Mammary microvascular endothelial cell (primary cell): ENCODE measurements around the gene CYTH4. TPM values are rescaled to one million over a fixed set of nuclear protein-coding genes. Genes with fewer than 3 reads are reported as not detected.

Experiments
- total RNA-seq: library from RNA; depleted of rRNA; stranded (reverse); fragments of >200 nt; gene quantifications from 2 replicates; pipeline ENCODE4 v1.2.3, GENCODE V29; 2015

CYTH4 gene, protein sequence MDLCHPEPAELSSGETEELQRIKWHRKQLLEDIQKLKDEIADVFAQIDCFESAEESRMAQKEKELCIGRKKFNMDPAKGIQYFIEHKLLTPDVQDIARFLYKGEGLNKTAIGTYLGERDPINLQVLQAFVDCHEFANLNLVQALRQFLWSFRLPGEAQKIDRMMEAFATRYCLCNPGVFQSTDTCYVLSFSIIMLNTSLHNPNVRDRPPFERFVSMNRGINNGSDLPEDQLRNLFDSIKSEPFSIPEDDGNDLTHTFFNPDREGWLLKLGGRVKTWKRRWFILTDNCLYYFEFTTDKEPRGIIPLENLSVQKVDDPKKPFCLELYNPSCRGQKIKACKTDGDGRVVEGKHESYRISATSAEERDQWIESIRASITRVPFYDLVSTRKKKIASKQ
- total RNA-seq, result 0.34 and 0.40 TPM in 2 replicates

GRCh38 chr22:37282385-37282677 lies at the start of gene CYTH4:
Gene CYTH4 (plus strand): TSS chr22:37282508. CDS start chr22:37282570, 62 bp downstream.

DNA sequence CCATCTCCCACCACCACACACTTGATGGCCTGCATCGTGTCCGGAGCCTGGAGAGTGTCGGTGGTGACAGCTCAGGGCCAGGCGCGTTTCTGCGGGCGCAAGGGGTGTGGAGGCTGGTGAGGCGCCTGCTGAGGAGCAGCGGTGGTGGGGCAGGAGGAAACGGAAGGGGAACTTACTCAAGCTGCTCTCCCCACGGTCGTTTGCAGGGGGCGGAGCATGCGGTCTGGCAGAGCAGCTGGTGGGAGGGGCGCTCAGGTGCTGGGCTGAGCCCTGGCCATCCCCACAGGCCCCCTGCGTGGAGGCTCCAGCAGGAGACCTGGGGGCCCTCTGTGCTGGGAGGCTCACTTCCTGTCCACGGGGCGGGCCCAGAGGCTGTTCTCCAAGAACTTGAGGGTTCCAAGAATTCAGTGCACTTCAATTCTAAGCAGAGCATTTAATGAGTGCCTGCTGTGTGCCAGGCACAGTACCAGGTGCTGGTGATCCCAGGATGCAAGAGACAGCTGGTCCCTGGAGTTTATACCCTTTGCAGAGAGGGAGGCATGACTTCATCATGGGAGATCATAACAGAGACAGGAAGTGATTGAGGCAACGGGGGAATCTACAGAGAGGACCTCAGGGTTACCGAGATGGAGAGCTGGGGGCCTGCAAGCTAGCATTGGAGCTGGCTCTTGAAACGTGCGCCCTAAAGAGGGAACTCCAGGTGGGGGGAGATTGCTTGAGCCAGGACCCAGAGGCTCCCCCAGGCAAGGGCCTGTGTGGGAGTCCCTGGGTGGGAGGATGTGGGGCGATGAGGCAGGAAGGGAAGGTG lies 38.0 kb upstream of the CYTH4 start, which contains the start of gene RAC2:
Gene RAC2, minus strand, starts transcription at position 156 of the 808 bp plus-strand sequence. Its CDS starts 121 bp downstream, at position 35.

Other genes starting within 250 kb of the CYTH4 start
- 34.4 and 38.0 TPM in 2 replicates for gene KCTD17, start 230.8 kb upstream of the CYTH4 start, total RNA-seq
- not detected in 2 replicates for gene TMPRSS6, start 172.8 kb upstream of the CYTH4 start, total RNA-seq
- gene IL2RB, start 132.6 kb upstream of the CYTH4 start, total RNA-seq, result under 0.01 and 0.05 TPM in 2 replicates
- 10.0 and 10.9 TPM in 2 replicates for gene C1QTNF6, start 94.3 kb upstream of the CYTH4 start, total RNA-seq
- gene SSTR3, start 70.0 kb upstream of the CYTH4 start, total RNA-seq, result not detected in 2 replicates
- 353 and 394 TPM in 2 replicates for gene RAC2, start 38.2 kb upstream of the CYTH4 start, total RNA-seq
- gene ELFN2, start 145.0 kb downstream of the CYTH4 start, total RNA-seq, result 0.30 and 0.40 TPM in 2 replicates
- 147 and 154 TPM in 2 replicates for gene MFNG, start 203.9 kb downstream of the CYTH4 start, total RNA-seq
- 35.2 and 36.6 TPM in 2 replicates for gene CARD10, start 236.9 kb downstream of the CYTH4 start, total RNA-seq